Forelimb muscle (tissue), 1 donor: ENCODE results near the gene IL32. TPM values are rescaled to one million over a fixed set of nuclear protein-coding genes. Genes with fewer than 3 reads are reported as not detected.

Source experiments
- DNase-seq: peaks from one replicate; pipeline ENCODE4 v3.0.0-alpha.2; 2013; ENCODE audit warnings: low read depth
- polyA plus RNA-seq: library from polyadenylated mRNA; unstranded; fragments of 120-200 nt; gene quantifications from one replicate; pipeline ENCODE4 v1.2.1, GENCODE V29; 2013; ENCODE audit not compliant: insufficient read length

Gene IL32
- 121 TPM for polyA plus RNA-seq

GRCh38 chr16:3065069-3065741, at the start of gene IL32:
TSS of gene IL32 (plus strand) at chr16:3065640. CDS start at chr16:3065812, 172 bp downstream.
- DNase-seq: peak; percentile 79

- DNase-seq: no peak
Observed at GRCh38 chr16:3015865-3016521, 49.4 kb upstream of the IL32 start.

- no peak for DNase-seq
Observed at GRCh38 chr16:3017344-3017743, 48.1 kb upstream of the IL32 start.

- DNase-seq: no peak
Observed at GRCh38 chr16:3017794-3018506, 47.5 kb upstream of the IL32 start, which contains the start of gene CLDN6. TSS of gene CLDN6 (minus strand) at chr16:3018183. CDS start at chr16:3016021, 2,162 bp downstream.

- no peak for DNase-seq
Observed at GRCh38 chr16:3019594-3020246, 45.7 kb upstream of the IL32 start.

DNA sequence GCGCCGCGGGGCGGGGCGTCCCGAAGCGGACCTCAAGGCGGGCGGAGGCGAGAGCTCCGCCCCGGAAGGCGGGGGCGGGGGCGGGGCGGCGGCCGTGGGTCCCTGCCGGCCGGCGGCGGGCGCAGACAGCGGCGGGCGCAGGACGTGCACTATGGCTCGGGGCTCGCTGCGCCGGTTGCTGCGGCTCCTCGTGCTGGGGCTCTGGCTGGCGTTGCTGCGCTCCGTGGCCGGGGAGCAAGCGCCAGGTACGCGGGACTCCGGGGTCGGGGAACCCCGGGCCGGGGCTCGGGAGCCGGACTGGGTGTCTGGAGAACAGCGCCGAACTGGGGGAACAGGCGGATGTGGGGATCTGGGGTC, 45.2 kb upstream of the IL32 start, which contains the start of gene TNFRSF12A:
Gene TNFRSF12A (plus strand): TSS at position 122 of the 357 bp plus-strand sequence. CDS start 30 bp downstream, at position 152.
- DNase-seq: no peak

DNA sequence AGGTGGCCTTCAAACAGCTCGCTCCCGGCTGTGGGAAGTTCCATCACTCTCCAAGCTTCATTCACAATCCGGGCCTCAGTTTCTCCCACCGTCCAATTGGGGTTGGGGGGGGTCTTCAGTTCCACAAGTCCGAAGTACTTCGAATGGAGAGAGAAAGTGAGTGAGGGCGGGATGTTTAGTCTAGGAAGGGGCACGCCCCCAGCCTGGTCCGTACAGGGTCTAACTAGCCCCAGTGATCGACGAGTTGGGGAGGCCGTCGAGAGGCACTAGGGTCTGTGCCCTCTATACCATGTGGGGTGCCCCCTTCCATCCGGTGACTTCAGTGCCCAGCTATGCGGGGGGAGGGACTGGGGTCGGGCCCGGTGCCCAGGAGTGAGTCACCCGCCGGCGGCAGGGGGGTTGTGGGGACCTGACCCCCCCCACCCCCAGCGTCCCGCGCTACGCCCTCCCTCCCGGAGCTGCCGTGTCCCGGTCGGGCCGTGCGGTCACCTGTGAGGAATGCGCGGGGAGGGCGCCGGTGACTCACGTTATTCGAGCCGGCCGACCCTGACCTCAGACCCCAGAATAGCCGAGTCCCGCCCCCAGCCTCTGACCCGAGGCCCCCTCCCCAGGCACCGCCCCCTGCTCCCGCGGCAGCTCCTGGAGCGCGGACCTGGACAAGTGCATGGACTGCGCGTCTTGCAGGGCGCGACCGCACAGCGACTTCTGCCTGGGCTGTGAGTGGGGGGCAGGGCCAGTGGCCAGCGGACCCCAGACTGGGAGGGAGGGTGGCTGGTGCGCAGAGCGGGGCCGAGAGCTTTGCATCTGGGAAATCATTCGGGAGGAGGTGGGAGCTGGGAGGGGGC, 44.6 kb upstream of the IL32 start:
- no peak for DNase-seq

- no peak for DNase-seq
Observed at GRCh38 chr16:3021449-3022207, 43.8 kb upstream of the IL32 start.

GRCh38 chr16:3022208-3022683, 43.2 kb upstream of the IL32 start:
- peak; percentile 64 for DNase-seq

DNA sequence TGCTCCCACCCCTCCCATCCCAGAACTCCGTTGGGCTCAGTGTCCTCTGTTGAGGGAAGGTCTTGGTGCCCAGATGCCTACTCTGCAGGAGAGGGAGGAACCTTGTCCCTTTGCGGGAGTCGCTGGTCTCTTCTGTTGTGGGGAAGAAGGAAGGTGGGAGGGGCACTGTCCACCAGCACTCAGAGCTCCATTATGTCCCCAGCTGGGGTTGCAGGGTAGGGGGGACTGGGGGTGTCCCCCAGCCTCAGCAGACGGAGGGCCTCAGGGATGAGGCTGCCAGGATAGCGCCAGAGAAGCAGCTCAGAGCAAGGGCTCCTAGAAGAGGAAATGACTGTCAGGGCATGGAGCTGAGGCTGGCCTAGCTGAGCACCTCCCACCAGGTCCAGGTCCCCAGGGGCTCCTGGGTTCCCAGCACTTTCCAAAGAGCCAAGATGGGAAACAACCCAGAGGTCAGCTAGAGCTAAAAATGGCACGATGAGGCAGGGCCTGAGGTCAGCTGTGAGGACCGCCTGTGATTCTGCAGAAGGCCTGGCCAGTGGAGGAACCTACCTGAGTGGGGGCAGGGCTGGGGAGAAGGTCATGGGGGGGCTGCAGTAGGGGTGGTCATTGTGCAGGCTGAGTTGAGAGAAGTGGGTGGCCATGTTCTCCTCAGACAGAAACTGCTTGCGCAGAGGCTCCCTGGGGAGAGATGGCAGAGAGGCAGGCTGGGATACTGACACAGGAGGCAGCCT, 42.6 kb upstream of the IL32 start:
- no peak for DNase-seq

GRCh38 chr16:3023415-3023668, 42.1 kb upstream of the IL32 start:
- no peak for DNase-seq

- peak; percentile 86 for DNase-seq
Observed at GRCh38 chr16:3023669-3024478, 41.6 kb upstream of the IL32 start, which contains the start of the genes HCFC1R1 and THOC6. TSS of gene HCFC1R1 (minus strand) at chr16:3023942. CDS start at chr16:3023941, 1 bp downstream. TSS of gene THOC6 (plus strand) at chr16:3024035. CDS start at chr16:3024327, 292 bp downstream.

DNA sequence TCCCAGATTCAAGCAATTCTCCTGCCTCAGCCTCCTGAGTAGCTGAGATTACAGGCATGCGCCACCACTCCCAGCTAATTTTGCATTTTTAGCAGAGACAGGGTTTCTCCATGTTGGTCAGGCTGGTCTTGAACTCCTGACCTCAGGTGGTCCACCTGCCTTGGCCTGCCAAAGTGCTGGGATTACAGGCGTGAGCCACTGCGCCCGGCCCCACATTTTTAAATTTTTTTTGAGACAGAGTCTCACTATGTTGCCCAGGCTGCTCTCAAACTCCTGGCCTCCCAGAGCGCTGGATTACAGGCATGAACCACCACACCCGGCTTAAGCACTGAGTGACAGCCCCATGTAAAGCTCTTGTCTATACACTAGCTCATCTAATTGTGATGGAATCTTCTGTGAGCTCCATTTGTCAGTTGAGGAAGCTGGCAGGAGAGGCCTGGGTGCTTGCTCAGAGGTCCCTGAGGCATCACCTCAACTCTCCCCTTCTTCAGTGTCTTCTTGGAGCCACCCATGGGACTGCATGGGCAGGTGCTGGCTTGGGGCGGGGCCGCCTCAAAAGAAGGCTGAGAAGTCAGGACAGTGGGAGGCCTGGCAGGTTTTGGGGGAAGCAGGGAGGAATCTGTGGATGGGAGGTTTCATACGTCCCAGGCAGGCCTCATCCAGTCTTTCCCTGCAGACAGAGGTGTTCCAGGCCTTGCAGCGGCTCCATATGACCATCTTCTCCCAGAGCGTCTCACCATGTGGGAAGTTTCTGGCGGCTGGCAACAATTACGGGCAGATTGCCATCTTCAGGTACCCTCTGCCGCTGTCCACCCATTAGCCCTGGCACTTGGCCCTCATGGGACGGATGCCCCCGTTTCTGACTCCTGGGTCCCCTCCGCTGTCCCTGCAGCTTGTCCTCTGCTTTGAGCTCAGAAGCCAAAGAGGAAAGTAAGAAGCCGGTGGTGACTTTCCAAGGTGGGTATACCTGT, 40.1 kb upstream of the IL32 start:
- no peak for DNase-seq

GRCh38 chr16:3026003-3026378, 39.4 kb upstream of the IL32 start:
- DNase-seq: no peak

DNA sequence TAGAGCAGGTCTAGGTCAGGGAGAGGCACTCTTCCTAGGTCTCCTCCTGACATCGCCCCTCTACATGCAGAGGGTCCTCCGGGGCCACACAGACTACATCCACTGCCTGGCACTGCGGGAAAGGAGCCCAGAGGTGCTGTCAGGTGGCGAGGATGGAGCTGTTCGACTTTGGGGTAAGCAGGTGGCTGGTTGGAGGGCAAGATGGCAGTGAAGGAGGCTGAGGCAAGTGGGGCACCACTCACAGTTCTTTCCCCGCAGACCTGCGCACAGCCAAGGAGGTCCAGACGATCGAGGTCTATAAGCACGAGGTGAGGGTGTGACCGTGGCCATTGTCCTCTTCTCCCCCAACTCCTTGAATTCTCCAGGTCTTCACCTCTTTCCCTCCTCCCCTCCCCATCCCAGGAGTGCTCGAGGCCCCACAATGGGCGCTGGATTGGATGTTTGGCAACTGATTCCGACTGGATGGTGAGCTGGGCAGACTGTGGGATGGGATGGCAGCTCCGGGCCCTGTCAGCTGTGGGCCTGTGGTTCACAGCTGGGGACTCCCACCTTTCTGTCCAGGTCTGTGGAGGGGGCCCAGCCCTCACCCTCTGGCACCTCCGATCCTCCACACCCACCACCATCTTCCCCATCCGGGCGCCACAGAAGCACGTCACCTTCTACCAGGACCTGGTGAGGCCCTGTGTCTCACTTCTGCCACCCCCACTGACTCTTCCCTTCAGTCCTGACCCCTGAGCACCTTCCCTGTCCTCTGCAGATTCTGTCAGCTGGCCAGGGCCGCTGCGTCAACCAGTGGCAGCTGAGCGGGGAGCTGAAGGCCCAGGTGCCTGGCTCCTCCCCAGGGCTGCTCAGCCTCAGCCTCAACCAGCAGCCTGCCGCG, 38.6 kb upstream of the IL32 start:
- no peak for DNase-seq

GRCh38 chr16:3027489-3027795, 38.0 kb upstream of the IL32 start:
- DNase-seq: no peak
